Stimulated activated CD8-positive, alpha-beta memory T cell treated with anti-CD3 and anti-CD28 coated beads, Interleukin-4, amount 100 ng/mL, for 24 hours (primary cell): Measurements from ENCODE around the gene AFF4.
"Not testable (repeated sequence)": the region's sequence is repeated elsewhere in the genome, so short reads cannot be mapped to it uniquely, and the experiment has no call there.

Source experiments
- DNase-seq: peaks from one replicate; pipeline ENCODE4 v3.0.0-alpha.2; 2020; ENCODE audit warnings: low read depth

AFF4 gene

GRCh38 chr5:132854992-132855391, 108.4 kb downstream of the AFF4 start:
- not testable (repeated sequence) for DNase-seq

GRCh38 chr5:132854301-132854700, 109.1 kb downstream of the AFF4 start:
- no peak for DNase-seq

- no peak for DNase-seq
Observed at GRCh38 chr5:132853790-132854189, 109.6 kb downstream of the AFF4 start.

- DNase-seq = no peak
Observed at GRCh38 chr5:132853323-132853722, 110.1 kb downstream of the AFF4 start.

- DNase-seq = no peak
Observed at GRCh38 chr5:132850066-132850465, 113.4 kb downstream of the AFF4 start.

GRCh38 chr5:132849347-132849746, 114.1 kb downstream of the AFF4 start:
- DNase-seq = no peak

GRCh38 chr5:132848270-132848669, 115.2 kb downstream of the AFF4 start:
- DNase-seq = no peak

GRCh38 chr5:132841305-132841704, 122.1 kb downstream of the AFF4 start:
- no peak for DNase-seq

- no peak for DNase-seq
Observed at GRCh38 chr5:132840896-132841295, 122.5 kb downstream of the AFF4 start.

- DNase-seq = no peak
Observed at GRCh38 chr5:132840313-132840712, 123.1 kb downstream of the AFF4 start.

- DNase-seq = no peak
Observed at GRCh38 chr5:132839426-132840301, 123.8 kb downstream of the AFF4 start.

- DNase-seq = no peak
Observed at GRCh38 chr5:132838516-132839282, 124.7 kb downstream of the AFF4 start.

GRCh38 chr5:132837868-132838267, 125.6 kb downstream of the AFF4 start:
- DNase-seq = no peak

- DNase-seq = no peak
Observed at GRCh38 chr5:132836852-132837251, 126.6 kb downstream of the AFF4 start.

GRCh38 chr5:132834057-132834456, 129.4 kb downstream of the AFF4 start:
- no peak for DNase-seq

- no peak for DNase-seq
Observed at GRCh38 chr5:132832612-132833011, 130.8 kb downstream of the AFF4 start.

GRCh38 chr5:132831095-132831860, 132.2 kb downstream of the AFF4 start:
- no peak for DNase-seq

GRCh38 chr5:132830436-132831094, 132.9 kb downstream of the AFF4 start, which contains the start of gene SHROOM1:
Gene SHROOM1, minus strand, starts transcription at chr5:132830647. Its CDS starts 4,507 bp downstream, at chr5:132826140.
- DNase-seq = no peak

GRCh38 chr5:132829742-132830435, 133.5 kb downstream of the AFF4 start:
- peak; percentile 60 for DNase-seq

- no peak for DNase-seq
Observed at GRCh38 chr5:132828846-132829494, 134.5 kb downstream of the AFF4 start.
